GM23248 (cell line): ENCODE measurements around the gene HRCT1. TPM values are rescaled to one million over a fixed set of nuclear protein-coding genes. Genes with fewer than 3 reads are reported as not detected.

Source experiments
- DNase-seq: peaks from one replicate; pipeline ENCODE4 v3.0.0-alpha.2; 2015
- H2AFZ ChIP-seq: fragments of 200-600 bp; sonication (generic); 2 replicates; pipeline ENCODE4 v1.6.1; 2016; ENCODE audit warnings: antibody characterized with exemption
- H3F3A ChIP-seq: fragments of 200-600 bp; sonication (generic); 2 replicates; pipeline ENCODE4 v1.6.1; 2016; ENCODE audit warnings: mild to moderate bottlenecking, antibody characterized with exemption, mixed run types; ENCODE audit not compliant: insufficient read depth
- H3K27ac ChIP-seq: fragments of 200-600 bp; sonication (generic); 2 replicates; pipeline ENCODE4 v1.5.1; 2016; ENCODE audit warnings: mild to moderate bottlenecking
- H3K27me3 ChIP-seq: fragments of 200-600 bp; sonication (generic); replicated peaks from 2 replicates; pipeline ENCODE4 v1.6.1; 2016; ENCODE audit warnings: mild to moderate bottlenecking; ENCODE audit not compliant: insufficient read depth
- H3K36me3 ChIP-seq: fragments of 200-600 bp; sonication (generic); 2 replicates; pipeline ENCODE4 v1.6.1; 2016; ENCODE audit warnings: low read depth, mild to moderate bottlenecking
- H3K4me1 ChIP-seq: fragments of 200-600 bp; sonication (generic); 2 replicates; pipeline ENCODE4 v1.6.1; 2016; ENCODE audit warnings: mild to moderate bottlenecking; ENCODE audit not compliant: insufficient read depth
- H3K4me2 ChIP-seq: fragments of 200-600 bp; sonication (generic); one replicate; pipeline ENCODE4 v1.6.1; 2016; ENCODE audit warnings: mild to moderate bottlenecking; ENCODE audit not compliant: unreplicated experiment
- H3K4me3 ChIP-seq: fragments of 200-600 bp; sonication (generic); 2 replicates; pipeline ENCODE4 v1.5.1; 2016; ENCODE audit warnings: mild to moderate bottlenecking
- H3K79me2 ChIP-seq: fragments of 200-600 bp; sonication (generic); 2 replicates; pipeline ENCODE4 v1.6.1; 2016; ENCODE audit warnings: mild to moderate bottlenecking; ENCODE audit not compliant: insufficient read depth
- H3K9ac ChIP-seq: fragments of 200-600 bp; sonication (generic); 2 replicates; pipeline ENCODE4 v1.6.1; 2016; ENCODE audit warnings: mild to moderate bottlenecking
- H3K9me2 ChIP-seq: fragments of 200-600 bp; sonication (generic); 2 replicates; pipeline ENCODE4 v1.6.1; 2016; ENCODE audit warnings: mixed run types, mild to moderate bottlenecking, moderate library complexity; ENCODE audit not compliant: insufficient read depth
- H3K9me3 ChIP-seq: fragments of 200-600 bp; sonication (generic); one replicate; pipeline ENCODE4 v1.6.1; 2017; ENCODE audit warnings: low read depth
- H4K20me1 ChIP-seq: fragments of 200-600 bp; sonication (generic); 2 replicates; pipeline ENCODE4 v1.6.0; 2016; ENCODE audit not compliant: insufficient read depth
- EZH2 ChIP-seq: fragments of 200-600 bp; sonication (generic); IDR thresholded peaks from 2 replicates; pipeline ENCODE4 v1.6.1; 2018; ENCODE audit warnings: antibody characterized with exemption, mild to moderate bottlenecking; ENCODE audit not compliant: insufficient read depth, poor library complexity, severe bottlenecking
- EZH2phosphoT487 ChIP-seq: fragments of 200-600 bp; sonication (generic); IDR thresholded peaks from 2 replicates; pipeline ENCODE4 v1.6.1; 2018; ENCODE audit warnings: antibody characterized with exemption, moderate library complexity, mild to moderate bottlenecking, low read depth; ENCODE audit not compliant: insufficient read depth
- WGBS, 2 experiments: methylation state at CpG; one replicate each; pipeline ENCODE4 v1.1.6; 2015 to 2017; ENCODE audit warnings: low lambda C conversion rate in 2 of 2, low coverage in 1 of 2; ENCODE audit errors: missing lambda C conversion rate in 2 of 2; 5-methylcytosine and 5-hydroxymethylcytosine counted together
- in situ Hi-C: fragments of 300-500 bp; cut with MboI; formaldehyde crosslinking; loops from 2 replicates; pipeline ENCODE4 v1.15.0; 2020
- polyA plus RNA-seq: library from polyadenylated mRNA; unstranded; fragments of >200 nt; fragmentation: Nextera tagmentation; extraction: Ambion mirVana; gene quantifications from 2 replicates; pipeline ENCODE4 v1.2.1, GENCODE V29; 2016
- total RNA-seq: library from RNA; depleted of rRNA; stranded (reverse); fragments of >200 nt; shearing (Covaris generic); gene quantifications from 2 replicates; pipeline ENCODE4 v1.2.3, GENCODE V29; 2014

Gene HRCT1
- total and polyA plus RNA-seq, 2 experiments from 2014 or later = 1.2 to 3.4 TPM

- Histone ChIP-seq H3K4me3 (no peak overlapping the region), H2AFZ (no peak overlapping the region), H3K4me1 (peaks cover 12% of the 10 kb centered on the region; the same call in 1 of the 2 replicates), H3K27me3 (no peaks in the 10 kb centered on the region), H4K20me1 (no peaks in the 10 kb centered on the region), H3K9me2 (no peaks in the 10 kb centered on the region), H3K4me2 (no peak overlapping the region), H3K9me3 (no peaks in the 10 kb centered on the region), H3F3A (0 out of 2 replicates have a peak, but pooled peaks cover 6% of the 10 kb centered on the region), H3K27ac (no peak overlapping the region), H3K36me3 (no peaks in the 10 kb centered on the region), H3K9ac (no peak overlapping the region), H3K79me2 (no peaks in the 10 kb centered on the region)
- DNase-seq = no peak
- TF ChIP-seq EZH2phosphoT487 (no peak), EZH2 (no peak)
- in situ Hi-C loops = no loop called here
- 80 to 85% methylated on average over 5 of the region's 5 CpGs for WGBS, 2 experiments
Observed at GRCh38 chr9:35942286-35942685, 36.3 kb downstream of the HRCT1 start.

DNA sequence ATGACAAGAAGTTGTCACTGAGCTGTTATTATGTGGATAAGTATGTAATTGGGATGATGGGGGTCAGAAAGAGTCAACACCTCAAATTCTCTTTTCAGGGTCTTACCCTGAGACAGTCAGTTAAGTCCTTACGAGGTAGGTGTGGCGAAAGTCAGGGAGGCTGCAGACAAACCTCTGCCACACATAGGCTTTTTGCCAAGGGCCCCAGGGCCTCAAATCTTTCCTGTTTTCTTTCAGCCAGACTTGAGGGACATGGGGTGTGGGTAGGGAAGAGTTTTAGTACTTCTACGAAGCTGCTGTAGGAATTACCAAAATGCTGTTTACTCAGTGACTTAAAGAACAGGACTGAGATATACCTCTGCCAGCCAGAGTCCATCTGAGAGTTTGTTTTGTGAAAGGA is 38.2 kb downstream of the HRCT1 start:
- in situ Hi-C loops = no loop called here
- Histone ChIP-seq H3K36me3 (no peaks in the 10 kb centered on the region), H3K9me2 (no peaks in the 10 kb centered on the region), H3K27ac (no peak overlapping the region), H3K9me3 (no peaks in the 10 kb centered on the region), H3F3A (0 out of 2 replicates have a peak, but pooled peaks cover 4% of the 10 kb centered on the region), H3K27me3 (no peaks in the 10 kb centered on the region), H2AFZ (peak overlapping the region; percentile 49; the same call in 1 of the 2 replicates), H3K4me2 (no peak overlapping the region), H4K20me1 (no peaks in the 10 kb centered on the region), H3K79me2 (no peaks in the 10 kb centered on the region), H3K9ac (no peak overlapping the region), H3K4me3 (no peak overlapping the region), H3K4me1 (peaks cover 15% of the 10 kb centered on the region; the same call in 1 of the 2 replicates)
- no peak for DNase-seq
- TF ChIP-seq EZH2phosphoT487 (no peak), EZH2 (no peak)
- 89 to 91% methylated on average over 3 of the region's 3 CpGs for WGBS, 2 experiments

DNA sequence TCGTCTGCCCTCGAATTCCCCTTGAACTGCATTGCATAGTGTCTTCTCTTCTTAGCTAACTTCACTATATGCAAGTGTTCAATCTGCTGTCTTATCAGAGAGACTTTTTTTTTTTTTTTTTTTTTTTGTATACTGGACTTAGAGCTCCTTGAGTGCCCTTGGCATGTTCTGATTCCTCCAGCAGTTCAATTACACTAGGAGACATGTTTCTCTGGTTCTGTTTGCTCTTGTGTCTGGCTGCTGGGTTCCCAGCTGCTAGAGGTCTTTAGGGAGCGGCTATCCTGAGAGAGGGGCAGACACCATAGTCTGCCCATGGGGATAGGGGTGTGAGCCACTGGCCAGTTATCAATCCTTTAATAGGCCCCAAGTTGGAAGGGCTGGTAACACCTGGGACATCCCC is 38.8 kb downstream of the HRCT1 start:
- H2AFZ ChIP-seq = peak overlapping the region; percentile 93
- in situ Hi-C loops = no loop called here
- H3K9me2 ChIP-seq = no peaks in the 10 kb centered on the region
- TF ChIP-seq EZH2phosphoT487 = no peak
- no peak for TF ChIP-seq EZH2
- H3K27ac ChIP-seq = no peak overlapping the region
- no peaks in the 10 kb centered on the region for H3K79me2 ChIP-seq
- 0 out of 2 replicates have a peak, but pooled peaks cover 4% of the 10 kb centered on the region for H3F3A ChIP-seq
- WGBS, 2 experiments = 90 to 98% methylated on average over 3 of the region's 3 CpGs
- no peaks in the 10 kb centered on the region for H4K20me1 ChIP-seq
- H3K27me3 ChIP-seq = no peaks in the 10 kb centered on the region
- DNase-seq = no peak
- H3K4me3 ChIP-seq = no peak overlapping the region
- H3K9ac ChIP-seq = no peak overlapping the region
- H3K4me2 ChIP-seq = no peak overlapping the region
- no peaks in the 10 kb centered on the region for H3K36me3 ChIP-seq
- H3K4me1 ChIP-seq = peaks cover 15% of the 10 kb centered on the region; the same call in 1 of the 2 replicates
- H3K9me3 ChIP-seq = no peaks in the 10 kb centered on the region

DNA sequence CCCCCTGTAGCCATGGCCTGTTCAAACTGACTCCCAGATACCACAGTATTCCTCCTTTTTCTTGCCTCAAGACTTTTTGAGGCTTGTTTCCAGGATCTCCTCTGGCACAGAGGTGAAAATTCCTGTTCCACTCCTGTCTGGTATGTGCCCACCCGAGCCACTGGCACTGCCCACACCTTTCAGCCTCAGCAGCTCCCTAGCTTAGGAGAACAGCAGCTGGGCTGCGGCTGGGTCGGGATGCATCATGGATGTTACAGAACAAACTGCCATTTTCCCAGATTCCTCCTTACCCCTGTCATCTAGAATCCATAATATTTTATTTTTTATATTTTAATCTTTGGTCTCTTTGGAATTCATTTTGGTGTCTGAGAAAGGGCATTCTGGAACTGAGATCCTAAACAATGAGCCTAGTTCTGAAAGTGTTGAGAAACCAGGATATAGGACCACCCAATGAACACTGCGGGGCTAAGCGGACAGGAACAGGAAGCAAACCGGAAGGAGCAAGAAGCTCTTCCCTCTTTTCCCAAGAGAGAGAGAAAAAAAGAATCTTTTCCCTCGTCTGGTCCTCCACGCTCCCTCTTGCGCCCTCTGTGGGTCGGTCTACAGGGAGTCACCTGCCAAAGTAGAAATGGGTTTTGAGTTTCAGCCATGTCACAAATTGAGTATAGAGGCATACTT is 39.5 kb downstream of the HRCT1 start:
- H4K20me1 ChIP-seq = no peaks in the 10 kb centered on the region
- H3K4me1 ChIP-seq = peaks cover 15% of the 10 kb centered on the region; the same call in 1 of the 2 replicates
- peak overlapping the region; percentile 29; the same call in 1 of the 2 replicates for H3K27ac ChIP-seq
- peak; percentile 93 for DNase-seq
- H3K27me3 ChIP-seq = no peaks in the 10 kb centered on the region
- no peaks in the 10 kb centered on the region for H3K36me3 ChIP-seq
- no peaks in the 10 kb centered on the region for H3K9me3 ChIP-seq
- TF ChIP-seq EZH2 (no peak), EZH2phosphoT487 (no peak)
- peak overlapping the region; percentile 51 for H3K4me3 ChIP-seq
- peak overlapping the region; percentile 79 for H3K4me2 ChIP-seq
- 22 to 23% methylated on average over 10 of the region's 10 CpGs for WGBS, 2 experiments
- H3K9ac ChIP-seq = peak overlapping the region; percentile 51
- H3K79me2 ChIP-seq = no peaks in the 10 kb centered on the region
- in situ Hi-C loops = no loop called here
- H2AFZ ChIP-seq = peak overlapping the region; percentile 93
- H3K9me2 ChIP-seq = no peaks in the 10 kb centered on the region
- 0 out of 2 replicates have a peak, but pooled peaks cover 4% of the 10 kb centered on the region for H3F3A ChIP-seq
